RCC 7860 (cell line): ENCODE data around the gene CYBA.

Experiments
- DNase-seq: peaks from one replicate; pipeline ENCODE4 v3.0.0-alpha.2; 2015; ENCODE audit warnings: low spot score
- FAIRE-seq: peaks from 2 replicates; lab custom pipeline; 2012; peaks lifted over from hg19 to GRCh38; lab: Jason Lieb, UNC

CYBA gene

GRCh38 chr16:88662843-88663606 is 12.2 kb upstream of the CYBA start, which contains the start of gene MVD:
Gene MVD (minus strand): TSS chr16:88663091. CDS start chr16:88663080, 11 bp downstream.
- peak; percentile 95 for DNase-seq
- FAIRE-seq: peak; percentile 69

DNA sequence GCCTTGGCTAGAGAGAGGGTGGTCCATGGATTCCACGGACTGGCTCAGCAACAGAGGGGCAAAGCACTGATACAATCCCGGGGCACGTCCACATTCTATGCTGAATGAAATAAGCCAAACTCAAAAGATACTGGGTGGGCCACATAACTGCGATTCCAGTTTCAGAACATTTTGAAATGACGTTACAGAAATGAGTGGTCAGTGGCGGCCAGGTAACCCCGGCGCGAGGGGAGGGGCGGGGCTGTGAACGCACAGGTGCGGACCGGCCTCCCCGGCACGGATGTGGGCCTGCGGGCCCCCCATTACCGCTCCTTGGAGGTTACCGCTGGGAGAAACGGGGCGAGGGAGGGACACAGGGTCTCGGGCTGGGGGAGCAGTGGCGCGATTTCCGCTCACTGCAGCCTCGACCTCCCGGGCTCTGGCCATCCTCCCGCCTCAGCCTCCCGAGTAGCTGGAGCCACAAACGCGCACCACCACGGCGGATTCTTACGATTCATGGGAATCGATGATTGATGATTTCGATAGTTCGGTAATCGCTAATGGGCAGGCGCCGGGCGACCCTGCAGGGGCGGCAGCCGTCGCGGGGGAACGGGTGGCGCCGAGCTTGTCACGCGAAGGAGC is 11.5 kb upstream of the CYBA start:
- DNase-seq (no peak), FAIRE-seq (no peak)

DNA sequence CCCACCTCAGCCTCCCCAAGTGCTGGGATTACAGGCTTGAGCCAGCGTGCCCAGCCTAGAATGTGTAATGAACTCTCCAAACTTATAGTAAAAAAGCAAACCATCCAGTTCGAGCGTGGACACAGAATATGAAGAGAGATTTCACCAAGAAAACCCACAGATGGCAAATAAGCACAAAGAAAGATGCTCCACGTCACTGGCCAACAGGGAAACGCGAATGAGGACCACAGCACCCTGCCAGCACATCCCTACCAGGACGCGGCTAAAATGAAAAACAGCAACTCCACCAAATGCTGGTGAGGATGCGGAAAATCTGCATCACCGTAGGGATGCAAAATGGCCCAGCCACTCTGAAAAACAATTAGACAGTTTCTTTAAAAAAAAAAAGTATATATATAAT is 10.6 kb upstream of the CYBA start:
- DNase-seq: no peak
- FAIRE-seq: no peak

DNA sequence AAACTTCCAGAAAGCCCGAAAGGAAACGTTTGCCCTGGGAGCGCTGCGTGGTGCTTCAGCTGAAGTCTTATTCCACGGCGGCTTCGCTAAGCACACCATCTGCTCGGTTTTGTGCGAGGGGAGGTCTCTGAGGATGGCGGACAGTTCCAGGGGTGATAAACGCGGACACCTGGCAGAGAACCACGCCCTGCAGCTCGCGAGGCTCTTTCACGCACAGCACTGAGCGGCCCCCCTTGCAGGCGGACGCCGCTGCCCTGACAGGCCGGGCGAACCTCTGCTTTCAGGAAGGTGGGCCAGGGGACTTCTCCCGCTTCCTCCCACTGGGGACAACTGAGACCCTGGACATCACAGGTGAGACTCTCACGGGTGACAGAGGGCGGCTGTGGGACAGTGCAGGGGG is 8.3 kb upstream of the CYBA start:
- no peak for FAIRE-seq

DNA sequence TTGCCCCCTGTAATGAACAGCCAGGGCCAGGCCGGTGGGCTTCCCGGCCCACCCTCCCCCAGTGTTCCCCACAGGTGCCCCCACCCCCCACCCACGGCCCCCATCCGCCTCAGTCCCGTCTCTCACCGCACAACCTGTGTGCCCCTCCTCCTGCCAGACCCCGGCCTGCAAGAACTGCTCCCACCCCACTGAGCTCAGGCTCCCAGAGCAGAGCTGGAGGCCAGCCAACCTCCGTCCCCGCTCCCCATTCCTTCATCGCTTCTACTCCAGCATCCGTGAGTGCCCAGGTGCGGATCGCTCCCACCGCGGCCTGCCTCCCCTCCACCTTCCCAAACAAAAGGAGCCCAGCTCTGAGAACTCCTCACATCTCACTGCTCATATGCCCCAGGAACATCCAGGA is 7.9 kb upstream of the CYBA start:
- no peak for FAIRE-seq
- no peak for DNase-seq

More for the DNA sequence above, 8.3 kb upstream of the CYBA start:
- no peak for DNase-seq

- FAIRE-seq (no peak), DNase-seq (no peak)
Measured at GRCh38 chr16:88657371-88657770, 6.5 kb upstream of the CYBA start.

- FAIRE-seq (no peak), DNase-seq (peak; percentile 48)
Measured at GRCh38 chr16:88656291-88656980, 5.6 kb upstream of the CYBA start.

DNA sequence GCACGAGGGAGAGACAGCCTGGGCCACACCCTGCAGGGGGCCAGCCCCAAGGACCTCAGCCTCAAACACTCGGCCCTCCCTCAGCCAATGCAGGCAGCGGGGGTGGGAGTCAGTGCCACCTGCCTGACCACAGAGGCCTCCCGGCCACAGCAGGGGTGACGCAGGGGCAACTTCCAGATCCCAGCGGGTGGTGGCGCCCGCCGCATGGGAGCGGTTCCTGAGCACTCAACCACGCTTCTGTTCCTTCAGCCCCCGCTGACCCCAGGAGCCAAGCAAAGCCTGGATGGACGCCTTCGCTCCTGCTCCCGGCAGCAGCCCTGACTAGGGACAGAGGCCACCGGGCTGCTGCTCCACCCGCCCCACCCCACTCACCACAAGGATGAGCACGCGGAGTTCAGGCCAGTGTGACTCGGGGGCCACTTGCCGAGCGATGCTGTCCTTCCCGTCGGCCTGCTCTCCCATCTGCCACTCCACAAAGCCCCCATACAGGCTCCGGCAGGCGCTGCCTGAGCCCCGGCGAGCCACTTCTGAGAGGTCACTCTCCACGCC is 5.0 kb upstream of the CYBA start:
- DNase-seq: peak; percentile 74
- peak; percentile 11 for FAIRE-seq

- no peak for DNase-seq
- FAIRE-seq: no peak
Measured at GRCh38 chr16:88655053-88655732, 4.3 kb upstream of the CYBA start.

DNA sequence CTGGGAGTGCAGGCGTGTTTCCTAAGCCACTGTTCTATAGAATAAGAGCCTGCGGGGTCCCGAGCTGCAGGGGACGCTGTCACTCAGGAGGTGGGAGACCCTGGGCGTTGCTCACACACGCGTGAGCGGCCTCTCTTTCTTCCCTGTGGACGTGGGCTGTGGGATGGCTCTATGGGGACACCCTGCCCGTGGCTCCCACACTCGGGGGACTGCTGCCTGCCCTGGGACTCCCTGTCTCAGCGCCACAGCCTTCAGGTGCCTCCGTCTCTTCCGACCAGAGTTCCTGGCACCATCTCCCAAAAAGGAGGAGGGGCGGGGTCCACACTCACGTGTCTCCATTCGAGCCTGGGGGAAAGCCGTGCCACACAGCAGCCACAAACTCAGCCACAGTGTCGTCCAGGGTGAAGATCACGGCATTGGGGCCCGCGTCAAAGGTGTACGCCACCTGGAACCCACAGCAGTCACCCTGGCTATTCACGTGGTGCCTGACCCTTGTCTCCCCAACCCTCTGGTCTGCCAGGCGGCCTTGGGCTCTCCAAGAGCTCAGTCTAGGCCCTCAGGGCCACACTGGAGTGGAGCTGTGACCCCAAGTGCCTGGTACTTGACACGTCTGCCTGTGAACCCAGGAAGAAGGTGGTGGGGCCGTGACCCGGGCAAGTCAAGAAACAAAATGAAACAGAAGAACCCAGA is 3.7 kb upstream of the CYBA start:
- no peak for DNase-seq
- FAIRE-seq: no peak

GRCh38 chr16:88653596-88654362 is 2.9 kb upstream of the CYBA start:
- DNase-seq (no peak), FAIRE-seq (no peak)

- DNase-seq: no peak
- FAIRE-seq: no peak
Measured at GRCh38 chr16:88653101-88653500, 2.2 kb upstream of the CYBA start.

DNA sequence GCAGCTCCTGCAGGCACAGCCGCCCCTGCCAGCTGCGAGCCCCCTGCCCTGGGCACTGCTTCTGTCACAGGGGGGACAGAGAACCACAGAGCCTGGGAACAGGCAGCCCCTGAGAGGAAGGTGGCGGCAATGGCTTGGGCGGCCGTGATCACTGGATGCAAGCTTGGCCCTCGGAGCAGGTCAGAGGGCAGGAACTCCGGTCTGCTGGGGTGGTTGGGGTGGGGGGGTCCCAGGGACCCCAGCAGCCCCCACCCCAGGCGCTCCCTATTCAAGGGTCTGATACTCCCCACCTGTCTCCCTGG is 1.9 kb upstream of the CYBA start:
- FAIRE-seq: no peak

GRCh38 chr16:88651989-88652761 is 1.3 kb upstream of the CYBA start:
- no peak for DNase-seq
- no peak for FAIRE-seq

More for the DNA sequence above, 1.9 kb upstream of the CYBA start:
- DNase-seq: no peak

- FAIRE-seq: peak; percentile 64
- peak; percentile 89 for DNase-seq
Measured at GRCh38 chr16:88651276-88651988, 579 bp upstream of the CYBA start.

DNA sequence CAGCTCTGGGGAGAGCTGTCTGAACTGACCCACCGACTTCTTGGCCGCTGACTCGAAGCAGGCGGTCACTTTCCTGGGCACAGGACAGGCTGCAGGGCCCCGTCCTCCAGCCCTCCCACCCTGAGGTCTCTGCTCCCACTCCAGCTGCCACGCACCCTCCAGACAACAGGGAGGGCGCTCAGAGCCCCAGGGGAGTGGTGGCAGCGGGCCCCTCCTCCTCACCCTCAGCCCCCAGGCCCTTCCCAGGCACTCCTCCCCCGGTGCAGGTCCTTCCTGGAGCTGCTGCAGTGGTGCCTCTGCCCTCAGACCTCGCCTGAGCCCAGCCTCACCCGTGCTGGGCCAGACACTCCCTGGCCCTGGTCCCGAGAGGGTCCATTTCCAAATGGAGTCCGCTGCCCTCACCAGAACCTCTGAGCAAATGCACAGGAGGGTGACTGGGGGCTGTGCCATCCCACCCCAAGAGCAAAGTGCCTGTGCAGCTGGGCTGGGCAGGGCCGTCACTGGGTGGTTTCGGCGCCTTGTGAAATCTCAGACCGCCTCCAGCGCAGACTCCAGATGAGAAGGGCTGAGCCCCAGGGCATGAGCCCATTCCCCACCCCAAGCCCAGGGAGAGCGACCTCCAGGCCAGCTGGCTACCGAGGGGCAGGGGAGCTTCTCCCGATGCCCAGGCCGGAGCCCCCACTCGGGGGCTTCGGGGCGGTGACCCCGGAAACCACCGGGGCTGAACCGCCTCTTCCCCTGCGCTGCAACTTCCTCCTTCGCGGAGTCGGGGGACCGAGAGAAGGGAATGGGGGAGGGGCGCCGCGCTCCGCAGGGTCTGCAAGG is 717 bp downstream of the CYBA start:
- DNase-seq (peak; percentile 37), FAIRE-seq (no peak)

DNA sequence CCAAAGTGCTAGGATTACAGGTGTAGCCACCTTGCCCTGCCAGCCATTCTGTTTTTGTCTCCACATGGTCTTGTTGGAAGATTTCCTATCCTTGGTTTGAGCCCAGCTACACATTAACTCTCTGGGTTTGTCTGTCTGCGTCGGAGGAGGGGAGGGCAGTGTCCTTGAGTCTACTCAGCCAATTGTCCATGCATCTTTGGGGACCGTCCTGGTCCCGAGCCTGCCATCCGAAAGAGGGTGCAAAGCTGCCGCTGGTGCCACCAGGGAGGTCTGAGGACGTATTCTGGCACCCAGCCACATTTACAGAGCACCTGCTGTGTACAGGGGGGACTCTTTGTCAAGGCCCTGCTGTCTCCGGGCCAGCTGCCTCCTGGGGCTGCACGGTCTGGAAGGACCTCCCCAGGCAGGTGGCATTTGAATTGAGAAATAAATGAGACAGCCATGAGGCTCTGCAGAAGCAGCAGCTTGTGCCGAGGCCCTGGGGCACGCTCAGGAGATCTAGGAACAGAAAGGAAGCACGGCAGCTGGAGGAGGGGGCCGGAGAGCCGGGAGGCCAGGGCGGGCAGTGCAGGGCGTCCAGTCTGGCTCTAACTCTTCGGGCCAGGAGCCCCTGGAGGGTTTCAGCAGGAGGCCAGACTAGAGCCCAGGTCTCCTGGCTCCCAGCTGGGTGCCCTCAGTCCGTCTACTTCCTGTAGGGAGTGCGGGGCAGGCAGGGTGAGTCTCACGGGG is 1.5 kb downstream of the CYBA start:
- DNase-seq (no peak), FAIRE-seq (no peak)
